Measurements from ENCODE around the gene FBN1. TPM values are rescaled to one million over a fixed set of nuclear protein-coding genes. Genes with fewer than 3 reads are reported as not detected.

Gene FBN1
- total RNA-seq, 8 experiments from 2014 or later = 3.4 to 777 (median 10.1) TPM

Other genes starting within 250 kb of the FBN1 start
- gene CEP152, start 165.4 kb upstream of the FBN1 start, total RNA-seq = 10 to 100 TPM in 2 of 8 experiments, 1 to 10 TPM in 6; 1.4 to 30.2 (median 3.5) TPM
- 100 to 1,000 TPM; 132 to 302 (median 181) TPM for gene EID1, start 232.4 kb upstream of the FBN1 start, total RNA-seq

Data from motor neuron (in vitro differentiated cells).